CD4-positive, alpha-beta T cell (primary cell): ENCODE data around the gene CGNL1. TPM values are rescaled to one million over a fixed set of nuclear protein-coding genes. Genes with fewer than 3 reads are reported as not detected.

Experiments
- ATAC-seq: fragments of 200-7000 bp; cut with Tn5 transposase; one replicate; pipeline ENCODE4 v1.10.0; 2022; ENCODE audit warnings: mild to moderate bottlenecking; ENCODE audit not compliant: poor library complexity
- CTCF ChIA-PET: fragments of 350-600 bp; sonication (Branson Sonifier 250); formaldehyde crosslinking; loops from one replicate; lab custom pipeline; 2021; ENCODE audit warnings: antibody characterized with exemption, inconsistent platforms; lab: Charles Lee
- POLR2A ChIA-PET: fragments of 350-600 bp; sonication (Branson Sonifier 250); formaldehyde crosslinking; loops from one replicate; lab custom pipeline; 2021; ENCODE audit warnings: antibody characterized with exemption, inconsistent platforms; lab: Charles Lee
- DNase-seq, 14 experiments: peaks; one replicate each; pipeline ENCODE4 v3.0.0-alpha.2; 2013 to 2020; ENCODE audit warnings: mixed read lengths in 2 of 14
- H3K27ac ChIP-seq, 2 donors: one replicate each; pipeline versions ENCODE4 v1.5.1 to v1.7.0; 2013; ENCODE audit warnings: low read length in 2 of 2, low read depth in 1 of 2, mild to moderate bottlenecking in 1 of 2
- H3K27me3 ChIP-seq, 2 experiments: 1 replicate in 1 of 2; 2 replicates in 1 of 2; pipeline versions ENCODE4 v1.6.1 to v1.7.0; 2013; ENCODE audit warnings: low read length in 2 of 2, control low read depth in 1 of 2, mild to moderate bottlenecking in 1 of 2, moderate library complexity in 1 of 2; ENCODE audit not compliant: insufficient read depth in 2 of 2, control insufficient read depth in 1 of 2
- H3K36me3 ChIP-seq: one replicate; pipeline ENCODE4 v1.6.1; 2013; ENCODE audit warnings: low read length, control low read depth; ENCODE audit not compliant: insufficient read depth
- H3K4me1 ChIP-seq: one replicate; pipeline ENCODE4 v1.6.1; 2013; ENCODE audit warnings: low read length, control low read depth; ENCODE audit not compliant: insufficient read depth
- H3K4me3 ChIP-seq: one replicate; pipeline ENCODE4 v1.5.1; 2013; ENCODE audit warnings: mild to moderate bottlenecking, low read length, moderate library complexity
- H3K9me3 ChIP-seq, 2 experiments: 1 replicate in 1 of 2; 2 replicates in 1 of 2; pipeline versions ENCODE4 v1.6.1 to v1.7.0; 2013; ENCODE audit warnings: low read length in 2 of 2, mild to moderate bottlenecking in 2 of 2, control low read depth in 1 of 2, moderate library complexity in 1 of 2; ENCODE audit not compliant: control insufficient read depth in 1 of 2, insufficient read depth in 1 of 2
- H3K27ac Mint-ChIP-seq: one replicate; pipeline ENCODE4 v1.8.0; 2020; ENCODE audit warnings: mixed read lengths
- H3K27me3 Mint-ChIP-seq: one replicate; pipeline ENCODE4 v1.8.0; 2021; ENCODE audit warnings: mixed read lengths
- H3K36me3 Mint-ChIP-seq: one replicate; pipeline ENCODE4 v1.8.0; 2021; ENCODE audit warnings: low read depth, mixed read lengths
- H3K4me1 Mint-ChIP-seq: one replicate; pipeline ENCODE4 v1.8.0; 2021; ENCODE audit warnings: low read depth, mixed read lengths
- H3K4me3 Mint-ChIP-seq: one replicate; pipeline ENCODE4 v1.8.0; 2020; ENCODE audit warnings: mild to moderate bottlenecking, mixed read lengths
- H3K9me3 Mint-ChIP-seq: one replicate; pipeline ENCODE4 v1.8.0; 2020; ENCODE audit warnings: mixed read lengths
- CTCF ChIP-seq: fragments of 200-600 bp; IDR thresholded peaks from one replicate; pipeline ENCODE4 v1.8.0; 2022; ENCODE audit warnings: antibody characterized with exemption, mild to moderate bottlenecking
- intact Hi-C, 2 experiments: fragments of 100-400 bp; cut with DNase I in 1 of 2; cut with micrococcal nuclease in 1 of 2; formaldehyde crosslinking; loops; one replicate each; pipeline versions ENCODE4 v1.15.1 to v1.9.0; 2023 to 2025; cut with DNase I, micrococcal nuclease
- total RNA-seq, 174 experiments: library from RNA in 2 of 174; stranded (reverse) in 2 of 174; gene quantifications; one replicate each; pipeline ENCODE4 v1.2.3 and lab custom pipeline; 2021 to 2026

CGNL1 gene
- total RNA-seq, 2 experiments from 2014 or later, result not detected

- Mint-ChIP-seq H3K9me3 (no peaks in the 10 kb centered on the region), H3K27ac (no peak overlapping the region), H3K36me3 (no peaks in the 10 kb centered on the region), H3K4me1 (no peaks in the 10 kb centered on the region), H3K4me3 (no peak overlapping the region), H3K27me3 (peaks cover 8% of the 10 kb centered on the region)
- Histone ChIP-seq H3K9me3 (no peaks in the 10 kb centered on the region), H3K4me1 (no peaks in the 10 kb centered on the region), H3K27ac (no peak overlapping the region), H3K4me3 (no peak overlapping the region), H3K36me3 (no peaks in the 10 kb centered on the region), H3K27me3 (peaks cover 0 to 6% of the 10 kb centered on the region in 2 experiments)
- ATAC-seq, result no peak
- POLR2A ChIA-PET, result no interaction called here
- intact Hi-C loops, result no loop called here
- no peak for DNase-seq
- TF ChIP-seq CTCF, result no peak
- CTCF ChIA-PET, result no interaction called here
Observed at GRCh38 chr15:57328479-57328878, 47.8 kb upstream of the CGNL1 start.

GRCh38 chr15:57328897-57329296, 47.4 kb upstream of the CGNL1 start:
- no peaks in the 10 kb centered on the region for H3K36me3 Mint-ChIP-seq
- H3K27me3 Mint-ChIP-seq, result peaks cover 8% of the 10 kb centered on the region
- H3K9me3 ChIP-seq, result no peaks in the 10 kb centered on the region
- intact Hi-C loops, result no loop called here
- DNase-seq (no peak), ATAC-seq (no peak)
- no peaks in the 10 kb centered on the region for H3K36me3 ChIP-seq
- H3K27ac Mint-ChIP-seq, result no peak overlapping the region
- no peaks in the 10 kb centered on the region for H3K9me3 Mint-ChIP-seq
- peaks cover 0 to 6% of the 10 kb centered on the region in 2 experiments for H3K27me3 ChIP-seq
- H3K4me3 Mint-ChIP-seq, result no peak overlapping the region
- CTCF ChIA-PET, result no interaction called here
- H3K4me1 ChIP-seq, result no peaks in the 10 kb centered on the region
- POLR2A ChIA-PET, result no interaction called here
- H3K4me1 Mint-ChIP-seq, result no peaks in the 10 kb centered on the region
- no peak overlapping the region for H3K27ac ChIP-seq
- no peak for TF ChIP-seq CTCF
- no peak overlapping the region for H3K4me3 ChIP-seq

- H3K36me3 Mint-ChIP-seq, result no peaks in the 10 kb centered on the region
- CTCF ChIA-PET, result no interaction called here
Observed at GRCh38 chr15:57329582-57330367, 46.5 kb upstream of the CGNL1 start.

More at GRCh38 chr15:57329582-57330367, 46.5 kb upstream of the CGNL1 start:
- Histone ChIP-seq H3K4me3 (no peak overlapping the region), H3K9me3 (no peaks in the 10 kb centered on the region), H3K27me3 (peaks cover 0 to 6% of the 10 kb centered on the region in 2 experiments), H3K27ac (no peak overlapping the region), H3K36me3 (no peaks in the 10 kb centered on the region), H3K4me1 (no peaks in the 10 kb centered on the region)
- intact Hi-C loops, result no loop called here
- TF ChIP-seq CTCF, result no peak
- POLR2A ChIA-PET, result no interaction called here
- ATAC-seq (no peak), DNase-seq (no peak)
- Mint-ChIP-seq H3K4me1 (no peaks in the 10 kb centered on the region), H3K27ac (no peak overlapping the region), H3K9me3 (no peaks in the 10 kb centered on the region), H3K27me3 (peaks cover 15% of the 10 kb centered on the region), H3K4me3 (no peak overlapping the region)
